Activated CD8-positive, alpha-beta memory T cell treated with anti-CD3 and anti-CD28 coated beads, Interleukin-2, amount 50 U/mL, for 24 hours (primary cell): ENCODE measurements around the gene TBC1D3E.
"Not testable (repeated sequence)": the region's sequence is repeated elsewhere in the genome, so short reads cannot be mapped to it uniquely, and the experiment has no call there.

Experiments
- DNase-seq: peaks from one replicate; pipeline ENCODE4 v3.0.0-alpha.2; 2020; ENCODE audit errors: extremely low read depth

The TBC1D3E gene

DNA sequence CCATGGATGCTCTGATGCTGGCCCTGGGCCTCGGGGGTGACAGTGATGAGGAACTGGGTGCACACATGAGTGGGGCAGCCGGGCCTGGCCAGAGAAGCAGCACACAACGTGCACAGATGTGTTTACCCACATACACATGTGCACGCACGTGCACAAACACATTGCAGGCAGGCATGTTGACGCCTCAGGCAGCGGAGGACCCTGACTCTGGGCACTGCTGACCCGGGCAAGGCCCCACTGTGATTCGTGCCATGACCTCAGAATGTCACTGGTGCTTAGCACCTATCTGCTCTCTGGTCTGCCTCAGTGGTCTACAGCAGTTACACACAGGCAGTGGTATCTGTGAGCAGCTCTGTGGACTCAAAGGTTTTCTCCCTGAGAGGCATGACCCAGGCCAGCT is at the start of gene TBC1D3E:
Gene TBC1D3E, plus strand, starts transcription at position 301 of the 400 bp plus-strand sequence. CDS start 1,545 bp downstream, outside the sequence.
- not testable (repeated sequence) for DNase-seq

DNA sequence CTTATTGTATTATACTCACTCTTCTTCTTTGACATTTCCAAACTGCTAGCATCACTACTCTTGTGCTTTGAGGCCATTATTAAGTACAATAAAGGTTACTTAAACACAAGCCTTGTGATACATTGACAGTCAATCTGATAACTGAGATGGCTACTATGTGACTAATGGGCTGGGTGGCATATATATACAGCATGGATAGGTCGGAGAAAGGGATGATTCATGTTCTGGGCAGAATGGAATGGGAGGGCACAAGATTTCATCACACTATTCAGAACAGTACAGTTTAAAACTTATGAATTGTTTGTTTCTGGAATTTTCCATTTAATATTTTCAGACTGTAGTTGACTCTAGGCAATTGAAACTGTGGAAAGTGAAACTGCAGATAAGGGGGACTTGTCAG is 40.4 kb upstream of the TBC1D3E start:
- DNase-seq, result not testable (repeated sequence)

DNA sequence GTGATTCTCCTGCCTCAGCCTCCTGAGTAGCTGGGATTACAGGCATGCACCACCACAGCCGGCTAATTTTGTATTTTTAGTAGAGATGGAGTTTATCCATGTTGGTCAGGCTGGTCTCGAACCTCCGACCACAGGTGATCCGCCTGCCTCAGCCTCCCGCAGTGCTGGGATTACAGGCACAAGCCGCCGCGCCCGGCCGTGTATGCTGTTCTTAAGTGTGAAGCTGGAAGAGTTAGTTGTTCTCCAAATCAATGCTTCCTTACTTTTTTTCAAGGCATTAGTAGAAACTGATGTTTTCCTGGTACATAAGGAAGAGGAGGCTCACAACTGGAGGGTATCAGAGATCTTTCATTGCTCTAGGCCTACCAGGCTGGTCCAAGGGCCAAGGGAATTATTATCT is 39.6 kb upstream of the TBC1D3E start:
- DNase-seq, result not testable (repeated sequence)

DNA sequence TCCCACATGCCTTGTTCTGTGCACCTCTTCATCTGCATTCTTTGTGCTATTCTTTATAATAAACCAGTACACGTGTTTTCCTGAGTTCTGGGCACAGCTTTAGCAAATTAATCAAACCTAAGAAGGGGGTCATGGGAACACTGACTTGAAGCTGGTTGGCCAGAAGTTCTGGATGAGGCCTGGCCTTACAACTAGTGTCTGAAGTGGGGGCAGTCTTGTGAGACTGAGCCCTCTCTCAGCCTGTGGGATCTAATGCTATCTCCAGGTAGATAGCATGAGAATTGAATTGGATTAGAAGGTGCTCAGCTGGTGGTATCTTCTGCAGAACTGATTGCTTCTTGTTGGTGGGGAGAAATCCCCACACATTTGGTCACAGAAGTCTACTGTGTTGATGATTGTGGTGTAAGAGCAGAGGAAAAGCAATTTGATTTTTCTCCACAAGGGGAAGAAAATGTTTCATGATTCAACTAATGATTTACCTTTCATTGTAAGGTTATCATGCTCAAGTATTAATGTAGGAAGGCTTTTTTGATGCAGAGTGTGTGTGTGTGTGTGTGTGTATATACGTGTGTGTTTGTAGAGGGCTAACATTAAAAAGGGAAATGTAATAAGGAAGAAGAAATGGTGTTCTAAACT is 33.6 kb upstream of the TBC1D3E start:
- not testable (repeated sequence) for DNase-seq

DNA sequence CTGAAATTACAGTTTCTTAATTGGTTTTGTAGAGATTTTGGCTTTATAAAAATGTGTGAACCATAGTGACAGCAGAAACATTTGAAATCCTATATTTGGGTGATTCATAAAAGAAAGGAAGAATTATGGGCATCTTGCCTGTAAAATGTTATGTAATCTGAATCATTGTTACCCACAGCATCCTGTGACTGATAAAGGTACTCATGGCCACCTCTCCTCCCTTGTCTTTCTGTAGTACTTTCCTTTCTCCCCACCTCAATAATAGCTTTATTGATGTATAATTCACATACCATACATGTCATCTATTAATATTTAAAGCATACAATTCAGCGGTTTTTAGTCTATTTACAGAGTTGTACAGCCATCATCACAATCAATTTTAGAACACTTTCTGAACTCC is 28.5 kb upstream of the TBC1D3E start:
- DNase-seq, result not testable (repeated sequence)

DNA sequence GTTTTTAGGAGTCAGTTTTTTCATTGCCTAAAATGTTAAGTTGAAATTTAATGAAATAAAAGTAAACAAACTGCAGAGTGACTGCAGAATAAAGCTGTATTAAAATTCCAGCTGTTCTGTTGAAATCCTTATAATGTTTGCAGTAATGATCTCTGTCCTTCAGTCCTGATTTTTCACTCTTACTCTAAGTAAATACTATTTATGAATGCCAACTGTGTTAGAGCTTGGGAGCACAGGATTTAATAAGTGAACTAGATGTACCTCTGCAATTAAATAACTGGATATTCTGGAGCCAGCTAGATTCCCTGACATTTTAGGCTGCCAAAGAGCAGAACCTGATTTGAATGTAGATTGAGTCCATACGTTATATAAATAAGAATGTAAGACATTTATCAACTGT is 7.9 kb upstream of the TBC1D3E start:
- DNase-seq, result not testable (repeated sequence)

DNA sequence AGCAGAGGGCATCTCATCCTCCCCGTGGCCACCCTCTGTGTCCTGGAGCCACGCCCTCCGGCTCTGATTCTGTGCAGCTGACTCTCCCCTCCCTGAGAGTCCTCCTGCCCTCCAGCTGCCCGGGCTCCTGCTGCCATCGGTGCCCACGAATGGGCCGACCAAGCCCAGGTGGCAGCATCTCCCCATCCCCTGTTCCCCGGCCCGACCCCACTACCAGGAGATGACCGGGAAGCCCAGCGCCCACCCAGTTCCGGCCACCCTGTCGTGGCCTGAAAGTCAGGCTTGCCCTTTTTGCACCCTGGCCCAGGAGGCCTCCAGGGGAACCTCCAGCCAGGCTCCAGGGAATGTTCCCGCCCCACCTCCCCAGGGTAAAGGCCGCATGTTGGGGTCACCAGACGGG is 7.1 kb downstream of the TBC1D3E start:
- DNase-seq, result not testable (repeated sequence)
